DND-41 (cell line): ENCODE measurements around the gene MFGE8.

Source experiments
- EZH2 ChIP-seq: IDR thresholded peaks from 3 replicates; pipeline ENCODE4 v1.6.1; 2012; ENCODE audit warnings: borderline replicate concordance, low read depth, mild to moderate bottlenecking, moderate library complexity, low read length, inconsistent platforms; ENCODE audit not compliant: severe bottlenecking
- TF ChIP-seq, protein P1 (sequence below): IDR thresholded peaks from 2 replicates; pipeline ENCODE4 v1.5.1; 2012; ENCODE audit warnings: borderline replicate concordance, low read length, moderate library complexity, mild to moderate bottlenecking; ENCODE audit not compliant: poor library complexity, severe bottlenecking; ENCODE audit errors: extremely low read depth

GRCh38 chr15:88950600-88951160 lies 37.5 kb upstream of the MFGE8 start:
- TF ChIP-seq EZH2 = no peak
- TF ChIP-seq, protein P1, sequence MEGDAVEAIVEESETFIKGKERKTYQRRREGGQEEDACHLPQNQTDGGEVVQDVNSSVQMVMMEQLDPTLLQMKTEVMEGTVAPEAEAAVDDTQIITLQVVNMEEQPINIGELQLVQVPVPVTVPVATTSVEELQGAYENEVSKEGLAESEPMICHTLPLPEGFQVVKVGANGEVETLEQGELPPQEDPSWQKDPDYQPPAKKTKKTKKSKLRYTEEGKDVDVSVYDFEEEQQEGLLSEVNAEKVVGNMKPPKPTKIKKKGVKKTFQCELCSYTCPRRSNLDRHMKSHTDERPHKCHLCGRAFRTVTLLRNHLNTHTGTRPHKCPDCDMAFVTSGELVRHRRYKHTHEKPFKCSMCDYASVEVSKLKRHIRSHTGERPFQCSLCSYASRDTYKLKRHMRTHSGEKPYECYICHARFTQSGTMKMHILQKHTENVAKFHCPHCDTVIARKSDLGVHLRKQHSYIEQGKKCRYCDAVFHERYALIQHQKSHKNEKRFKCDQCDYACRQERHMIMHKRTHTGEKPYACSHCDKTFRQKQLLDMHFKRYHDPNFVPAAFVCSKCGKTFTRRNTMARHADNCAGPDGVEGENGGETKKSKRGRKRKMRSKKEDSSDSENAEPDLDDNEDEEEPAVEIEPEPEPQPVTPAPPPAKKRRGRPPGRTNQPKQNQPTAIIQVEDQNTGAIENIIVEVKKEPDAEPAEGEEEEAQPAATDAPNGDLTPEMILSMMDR = no peak
